GM12875 (cell line): ENCODE data around the gene HELZ.

ENCODE experiments used
- H3K4me3 ChIP-seq: one replicate; pipeline ENCODE4 v1.5.1; 2011; ENCODE audit warnings: low read depth, low read length, control low read depth
- TF ChIP-seq, protein P1 (sequence below): IDR thresholded peaks from 2 replicates; pipeline ENCODE4 v1.5.1; 2011; ENCODE audit warnings: low read depth, mild to moderate bottlenecking, control low read depth, inconsistent platforms, low read length, moderate library complexity, borderline replicate concordance; ENCODE audit not compliant: insufficient read depth

Gene HELZ

DNA sequence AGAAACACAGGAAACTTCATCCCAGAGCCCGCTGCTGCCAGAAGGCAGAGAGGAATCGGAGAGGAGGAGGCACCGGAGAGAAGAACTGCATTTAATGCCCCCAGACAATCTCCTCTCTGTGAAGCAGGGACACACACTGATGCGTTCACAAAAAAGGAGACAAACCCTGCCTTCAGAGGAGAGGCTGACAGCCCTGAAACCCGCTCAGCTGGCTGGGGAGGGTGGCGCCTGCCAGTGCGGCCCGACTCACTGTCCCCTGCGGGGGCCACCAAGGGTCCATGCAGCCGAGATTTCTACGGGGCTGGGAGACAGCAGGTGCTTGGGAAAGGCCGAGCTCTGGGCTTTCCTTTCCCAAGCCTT lies 222.6 kb downstream of the HELZ start:
- H3K4me3 ChIP-seq = no peak overlapping the region
- TF ChIP-seq, protein P1, sequence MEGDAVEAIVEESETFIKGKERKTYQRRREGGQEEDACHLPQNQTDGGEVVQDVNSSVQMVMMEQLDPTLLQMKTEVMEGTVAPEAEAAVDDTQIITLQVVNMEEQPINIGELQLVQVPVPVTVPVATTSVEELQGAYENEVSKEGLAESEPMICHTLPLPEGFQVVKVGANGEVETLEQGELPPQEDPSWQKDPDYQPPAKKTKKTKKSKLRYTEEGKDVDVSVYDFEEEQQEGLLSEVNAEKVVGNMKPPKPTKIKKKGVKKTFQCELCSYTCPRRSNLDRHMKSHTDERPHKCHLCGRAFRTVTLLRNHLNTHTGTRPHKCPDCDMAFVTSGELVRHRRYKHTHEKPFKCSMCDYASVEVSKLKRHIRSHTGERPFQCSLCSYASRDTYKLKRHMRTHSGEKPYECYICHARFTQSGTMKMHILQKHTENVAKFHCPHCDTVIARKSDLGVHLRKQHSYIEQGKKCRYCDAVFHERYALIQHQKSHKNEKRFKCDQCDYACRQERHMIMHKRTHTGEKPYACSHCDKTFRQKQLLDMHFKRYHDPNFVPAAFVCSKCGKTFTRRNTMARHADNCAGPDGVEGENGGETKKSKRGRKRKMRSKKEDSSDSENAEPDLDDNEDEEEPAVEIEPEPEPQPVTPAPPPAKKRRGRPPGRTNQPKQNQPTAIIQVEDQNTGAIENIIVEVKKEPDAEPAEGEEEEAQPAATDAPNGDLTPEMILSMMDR = no peak

DNA sequence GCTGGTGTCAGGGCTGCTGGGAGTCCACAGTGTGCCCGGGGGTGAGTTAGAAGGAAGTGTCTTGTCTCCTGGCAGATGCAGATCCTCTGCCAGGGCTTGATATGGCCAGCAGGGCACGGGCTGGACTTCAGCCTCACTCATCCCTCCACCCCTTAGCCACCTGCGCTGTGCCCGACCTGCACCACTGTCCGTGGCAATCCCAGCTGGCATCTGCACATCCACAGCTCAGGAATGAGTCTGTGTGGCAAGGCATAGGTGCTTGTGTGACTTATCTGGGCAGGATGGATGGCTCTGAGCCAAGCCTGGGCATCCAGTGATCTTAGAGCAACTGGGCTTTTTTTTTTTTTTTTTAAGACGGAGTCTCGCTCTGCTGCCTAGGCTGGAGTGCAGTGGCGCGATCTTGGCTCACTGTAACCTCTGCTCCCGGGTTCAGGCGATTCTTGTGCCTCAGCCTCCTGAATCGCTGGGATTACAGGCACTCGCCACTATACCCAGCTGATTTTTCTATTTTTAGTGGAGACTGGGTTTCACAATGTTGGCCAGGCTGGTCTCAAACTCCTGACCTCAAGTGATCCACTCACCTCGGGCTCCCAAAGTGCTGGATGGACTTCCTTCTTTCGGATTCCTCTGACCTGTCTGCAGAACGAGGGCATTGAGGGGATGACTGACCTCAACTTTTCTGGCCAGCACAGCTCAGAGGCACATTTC lies 223.1 kb downstream of the HELZ start:
- no peak overlapping the region for H3K4me3 ChIP-seq
- TF ChIP-seq, protein P1 = no peak

DNA sequence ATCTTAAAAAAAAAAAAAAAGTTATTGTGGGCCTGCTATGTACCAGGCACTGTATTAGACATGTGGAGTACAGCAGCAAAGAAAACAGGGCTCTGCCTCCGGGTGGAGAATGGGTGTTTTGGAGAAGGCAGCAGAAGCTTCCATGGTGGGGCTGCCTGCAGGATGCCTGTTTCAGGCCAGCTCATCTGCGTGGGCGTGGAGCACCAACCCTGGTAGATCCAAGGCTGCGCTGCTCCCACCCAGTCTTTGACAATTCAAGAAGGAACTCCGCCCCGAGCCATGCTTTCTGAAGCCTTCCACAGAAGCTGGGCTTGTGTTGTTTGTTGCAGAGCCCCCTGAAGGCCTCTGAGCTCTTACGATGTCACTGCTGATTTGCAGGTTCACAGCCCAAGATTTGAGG lies 223.8 kb downstream of the HELZ start:
- H3K4me3 ChIP-seq = no peak overlapping the region
- TF ChIP-seq, protein P1 = no peak
